ELR (cell line): ENCODE results near the gene MYB.
A peak's percentile ranks its signal among the peaks of the same experiment; 100 is the strongest.

Experiments
- DNase-seq: peaks from one replicate; pipeline ENCODE4 v3.0.0-alpha.2; 2015; ENCODE audit warnings: low read depth

MYB gene

DNA sequence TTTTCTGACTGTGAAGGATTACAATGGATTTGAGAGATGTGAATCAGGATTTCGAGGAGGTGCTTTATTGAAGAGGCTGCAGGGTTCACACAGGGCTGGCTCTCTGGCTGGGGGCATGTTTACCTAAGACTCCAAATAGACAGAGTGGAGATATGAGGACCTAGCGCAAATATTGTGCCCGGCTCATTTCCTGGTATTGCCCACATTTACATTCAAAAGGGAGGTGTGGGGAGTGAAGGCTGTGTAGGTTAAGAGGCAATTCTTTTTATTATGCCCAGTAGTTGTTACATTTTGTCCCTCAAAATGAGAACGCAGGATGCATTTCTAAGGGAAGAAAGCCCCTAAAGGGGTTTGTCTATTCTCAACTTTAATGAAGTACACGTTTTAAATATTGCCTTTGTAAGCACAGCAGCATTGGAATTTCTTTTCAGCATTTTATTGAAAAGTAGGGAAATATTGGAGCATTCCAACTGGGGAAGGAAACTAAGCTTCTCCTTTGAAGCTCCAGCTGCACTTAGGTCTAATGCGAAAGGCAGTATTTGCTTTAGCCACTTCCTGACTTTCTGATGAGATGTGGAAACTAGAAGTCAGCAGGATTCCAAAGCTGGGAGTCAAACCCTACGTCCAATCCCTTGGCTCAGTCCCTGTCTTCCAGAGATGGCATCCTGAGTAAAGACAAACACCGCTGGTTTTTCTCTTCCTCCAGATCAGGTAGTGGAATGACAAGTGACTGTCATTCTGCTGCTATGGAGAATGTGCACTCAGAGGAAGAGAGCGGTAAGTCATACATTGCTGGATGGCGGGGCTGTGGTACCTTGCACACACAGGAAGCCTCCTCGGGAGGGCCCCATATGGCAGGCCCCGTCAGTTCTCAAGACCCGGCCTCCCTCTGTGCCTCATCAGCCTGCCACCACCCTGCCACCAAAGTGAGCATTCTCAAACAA lies 70.7 kb downstream of the MYB start:
- DNase-seq = peak; percentile 64

DNA sequence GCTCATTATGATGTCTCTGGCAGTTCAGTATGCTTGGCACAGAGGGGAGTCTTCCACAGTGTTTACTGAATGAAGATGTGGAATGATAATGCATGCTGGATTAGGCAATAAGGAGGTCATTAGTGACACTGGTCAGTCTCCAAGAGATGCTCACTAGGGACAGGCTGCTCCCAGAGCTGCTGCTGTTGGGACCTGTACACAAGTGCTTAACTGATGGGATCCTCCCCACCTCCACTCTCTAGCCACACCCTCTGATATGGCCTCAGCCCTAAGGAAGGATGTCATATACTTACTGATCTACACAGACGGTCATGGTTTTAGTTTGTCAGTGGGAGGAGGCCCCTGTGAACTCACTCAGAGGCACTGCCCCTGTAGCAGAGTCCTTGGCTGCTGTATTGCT lies 73.4 kb downstream of the MYB start:
- DNase-seq = no peak

GRCh38 chr6:135256866-135257265 lies 75.8 kb downstream of the MYB start:
- no peak for DNase-seq

DNA sequence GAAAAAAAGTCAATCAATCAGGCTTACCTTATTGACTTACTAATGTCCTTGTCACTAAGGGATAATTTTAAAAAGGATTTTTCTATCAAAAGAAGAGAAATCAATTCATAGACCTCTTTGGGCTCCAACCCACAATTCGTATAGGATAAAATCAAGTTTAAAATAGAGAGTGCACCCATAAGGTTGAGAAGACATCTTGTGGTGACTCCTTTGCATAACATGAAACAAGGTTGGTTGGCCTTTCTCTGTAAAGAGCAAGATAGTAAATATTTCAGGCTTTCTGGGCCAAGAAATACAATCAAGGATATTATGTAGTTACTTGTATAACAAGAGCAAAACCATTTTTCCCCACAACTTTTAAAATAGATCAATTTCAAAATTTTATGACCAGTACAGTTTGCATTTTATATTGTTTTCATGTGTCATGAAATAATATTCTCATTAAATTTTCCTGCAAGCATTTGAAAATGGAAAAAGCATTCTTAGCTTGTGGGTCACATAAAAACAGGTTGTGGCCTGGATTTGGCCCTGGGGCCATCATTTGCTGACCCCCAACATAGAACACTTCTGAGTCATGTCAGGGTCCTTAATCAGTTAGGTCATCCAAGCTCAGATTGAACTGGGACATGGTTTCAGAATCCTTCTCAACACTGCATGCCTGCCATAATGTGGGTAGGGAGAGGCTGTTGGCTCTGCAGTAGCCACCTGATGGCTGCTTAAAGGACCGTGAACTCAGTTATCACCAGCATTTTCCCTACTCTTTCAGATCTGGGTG lies 76.7 kb downstream of the MYB start:
- DNase-seq = peak; percentile 38

- no peak for DNase-seq
These were observed 77.9 kb downstream of the MYB start for GRCh38 chr6:135258970-135259369.

- DNase-seq = no peak
These were observed 79.5 kb downstream of the MYB start for GRCh38 chr6:135260612-135261011.

DNA sequence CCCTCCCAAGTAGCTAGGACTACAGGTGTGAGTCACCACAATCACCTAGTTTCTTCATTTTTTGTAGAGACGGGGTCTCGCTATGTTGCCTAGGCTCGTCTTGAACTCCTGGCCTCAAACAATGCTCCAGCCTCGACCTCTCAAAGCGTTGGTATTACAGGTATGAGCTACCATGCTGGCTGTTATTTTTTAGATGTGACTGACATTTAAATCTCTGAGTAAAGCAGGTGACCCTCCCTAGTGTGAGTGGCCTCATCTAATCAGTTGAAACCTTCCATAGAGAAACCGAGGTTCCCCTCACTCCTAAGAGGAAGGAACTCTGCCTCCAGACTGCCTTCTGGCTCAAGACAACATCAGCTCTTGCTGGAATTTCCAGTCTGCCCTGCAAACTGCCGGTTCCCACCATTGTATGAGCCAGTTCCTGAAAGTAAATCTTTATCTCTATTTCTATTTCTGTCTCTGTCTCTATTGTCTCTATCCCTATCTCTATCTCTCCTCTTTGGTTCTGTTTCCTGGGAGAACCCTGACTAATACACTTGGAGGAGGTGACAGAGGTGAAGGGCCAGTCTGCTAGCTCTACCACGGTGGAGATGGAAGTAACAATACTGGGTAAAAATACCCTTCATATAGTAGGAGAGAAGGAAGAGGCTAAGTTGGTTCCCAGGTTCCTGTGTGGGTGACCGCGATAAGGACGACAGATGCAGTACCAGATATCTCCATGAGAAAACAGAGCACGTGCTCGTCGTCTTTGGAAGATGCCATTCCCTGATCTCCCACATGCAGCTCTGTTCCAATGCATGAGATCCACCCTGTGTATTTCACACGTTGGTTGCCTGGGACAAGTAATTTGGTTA lies 81.0 kb downstream of the MYB start:
- DNase-seq = no peak

DNA sequence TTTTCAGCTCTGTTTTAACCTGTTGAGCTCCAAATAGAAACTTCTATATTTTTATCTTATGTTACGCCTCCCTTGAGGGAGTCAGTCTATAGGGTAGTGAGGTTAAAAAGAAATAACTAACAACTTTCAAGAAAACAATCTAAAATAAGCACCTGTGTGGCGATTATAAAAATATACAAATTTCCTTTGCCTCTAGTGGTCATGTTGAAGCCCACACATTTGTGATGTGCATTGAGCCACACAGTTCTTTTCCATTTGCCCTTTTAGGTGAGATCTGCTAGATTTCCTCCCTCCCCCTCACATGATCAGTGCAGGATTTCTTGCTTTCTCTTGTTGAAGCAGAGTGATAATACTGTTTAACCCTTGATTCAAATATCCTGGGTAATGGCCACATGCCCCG lies 84.2 kb downstream of the MYB start:
- DNase-seq = no peak

DNA sequence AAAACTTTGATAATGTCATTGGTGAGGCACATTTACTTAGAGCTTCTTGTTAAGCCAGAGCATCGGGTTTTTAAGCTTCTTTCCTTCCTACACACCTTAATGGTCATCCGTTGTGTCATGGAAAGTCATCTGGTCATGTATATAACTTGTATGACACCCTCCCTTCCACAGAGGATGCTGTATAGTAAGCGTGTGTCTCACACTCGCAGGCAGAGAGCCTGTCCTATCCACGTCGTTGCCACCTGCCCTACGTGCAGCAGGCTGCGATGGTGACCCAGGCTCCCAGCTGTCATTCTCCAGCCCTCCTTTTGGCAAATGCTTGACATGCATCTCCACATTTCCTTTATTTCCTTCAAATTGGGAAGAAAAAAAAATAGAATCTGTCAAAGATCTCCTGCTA lies 85.6 kb downstream of the MYB start:
- DNase-seq = no peak

DNA sequence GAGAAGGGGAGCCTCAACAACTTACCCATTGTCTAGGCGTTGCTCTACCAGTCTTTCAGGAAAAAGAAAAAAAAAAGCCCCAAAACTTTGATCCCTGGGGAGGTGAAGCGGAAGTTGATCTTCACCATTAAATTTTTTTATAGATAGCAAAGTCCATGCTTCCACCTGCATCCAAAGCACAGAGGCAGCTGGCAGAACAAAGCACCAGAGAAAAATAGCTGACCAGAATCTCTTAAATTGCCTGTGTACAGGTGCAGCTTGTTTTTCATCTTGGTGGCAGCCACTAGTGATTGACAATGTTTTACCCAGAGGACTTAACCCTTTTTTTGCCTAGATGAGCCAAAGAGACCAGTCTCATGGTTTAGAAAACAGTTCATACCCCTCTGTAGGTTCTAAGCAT lies 86.0 kb downstream of the MYB start:
- DNase-seq = no peak

GRCh38 chr6:135268263-135268662 lies 87.2 kb downstream of the MYB start:
- DNase-seq = no peak

DNA sequence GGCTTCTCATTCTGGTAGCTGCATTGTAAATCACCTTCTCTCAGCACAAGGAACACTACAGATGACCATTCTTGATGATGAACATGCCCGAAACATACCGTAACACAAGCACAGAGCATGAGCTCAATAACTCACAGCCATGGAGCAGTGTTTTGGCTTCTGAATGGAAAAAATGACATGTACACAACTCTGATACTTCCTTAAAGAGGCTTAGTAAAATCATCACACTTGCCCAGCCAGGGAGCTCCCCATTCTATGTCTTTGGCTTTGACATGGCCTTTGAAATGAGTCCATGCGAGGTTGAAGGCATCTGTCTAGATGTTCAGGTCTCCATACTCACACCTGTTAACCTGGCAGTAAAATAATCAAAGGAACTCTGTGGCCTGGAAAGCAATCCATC lies 87.6 kb downstream of the MYB start:
- no peak for DNase-seq
